Adrenal gland (tissue), 12 donors: ENCODE results near the gene RTEL1. TPM values are rescaled to one million over a fixed set of nuclear protein-coding genes. Genes with fewer than 3 reads are reported as not detected.
A peak's percentile ranks its signal among the peaks of the same experiment; 100 is the strongest.

Source experiments
- DNase-seq, 7 donors: peaks; one replicate each; pipeline ENCODE4 v3.0.0-alpha.2; 2019 to 2020
- H3K27ac ChIP-seq, 5 donors: fragments of 200-600 bp; sonication (generic) in 4 of 5; 1 replicate in 3 of 5; 2 replicates in 2 of 5; pipeline versions ENCODE4 v1.5.1 to v1.8.0; 2016 to 2020; ENCODE audit warnings: mild to moderate bottlenecking in 1 of 5
- H3K27me3 ChIP-seq: fragments of 200-600 bp; 2 replicates; pipeline ENCODE4 v1.8.0; 2021
- H3K36me3 ChIP-seq, 2 donors: fragments of 200-600 bp; replicated peaks in 1 of 2; 1 replicate in 1 of 2; 2 replicates in 1 of 2; pipeline versions ENCODE4 v1.5.1 to v1.8.0; 2018 to 2022
- H3K4me1 ChIP-seq, 2 donors: fragments of 200-600 bp; replicated peaks in 1 of 2; 1 replicate in 1 of 2; 2 replicates in 1 of 2; pipeline versions ENCODE4 v1.5.1 to v1.8.0; 2018 to 2021
- H3K4me3 ChIP-seq, 4 donors: fragments of 200-600 bp; sonication (generic) in 3 of 4; one replicate each; pipeline ENCODE4 v1.5.1; 2016 to 2018
- H3K9me3 ChIP-seq, 3 donors: fragments of 200-600 bp; sonication (generic) in 1 of 3; replicated peaks in 1 of 3; 1 replicate in 2 of 3; 2 replicates in 1 of 3; pipeline versions ENCODE4 v1.5.1 to v1.8.0; 2016 to 2021
- CTCF ChIP-seq, 6 experiments: fragments of 450-650 bp in 4 of 6; fragments of 200-600 bp in 2 of 6; sonication (generic) in 1 of 6; IDR thresholded peaks; 1 replicate in 5 of 6; 2 replicates in 1 of 6; pipeline versions ENCODE4 v1.5.1 to v1.8.0; 2016 to 2021; ENCODE audit warnings: antibody characterized with exemption in 6 of 6, mild to moderate bottlenecking in 2 of 6, moderate library complexity in 1 of 6
- POLR2A ChIP-seq, 2 donors: fragments of 450-650 bp; IDR thresholded peaks; one replicate each; pipeline ENCODE4 v1.6.1; 2017; ENCODE audit warnings: antibody characterized with exemption in 2 of 2, mild to moderate bottlenecking in 2 of 2, moderate library complexity in 1 of 2
- WGBS, 4 donors: extraction: QIAGEN DNeasy Blood & Tissue Kit in 2 of 4; methylation state at CpG; one replicate each; pipeline versions ENCODE4 v1.1.5 to v1.1.7; 2013 to 2017; 5-methylcytosine and 5-hydroxymethylcytosine counted together
- intact Hi-C, 2 donors: fragments of 100-400 bp; cut with DNase I; formaldehyde crosslinking; loops; one replicate each; pipeline versions ENCODE4 v1.14.1 to v1.15.0; 2022 to 2023
- polyA plus RNA-seq, 3 donors: library from polyadenylated mRNA; stranded (reverse); fragments of 200-250 nt in 2 of 3; fragments of 350-450 nt in 1 of 3; fragmentation: Illumina TruSeq in 1 of 3; extraction: RNeasy Lipid Tissue Mini Kit (QIAGEN cat#74804) in 1 of 3; gene quantifications; one replicate each; pipeline ENCODE4 v1.2.3, GENCODE V29; 2013 to 2014
- total RNA-seq, 9 donors: library from RNA; depleted of rRNA in 4 of 9; stranded (reverse); fragments of >200 nt in 4 of 9; fragments of 120-200 nt in 1 of 9; fragmentation: NEBNext Ultra II Directional in 1 of 9; extraction: Animal tissue kit (Norgen Biotek cat#: 25700) in 1 of 9; gene quantifications; one replicate each; pipeline versions ENCODE4 v1.1.0 to v1.2.4, GENCODE V29; 2013 to 2023
- donor health status: healthy with polysubstance abuse.
- donor health status: Bipolar disorder and iron deficiency.
- donor health status: DM: yes; HTN: yes; CAD: no.
- donor health status: DM: no; HTN: no; CAD: no.
- donor health status: DM: no; HTN: no; CAD: no.
- donor health status: DM: yes; HTN: yes; CAD: no.

The RTEL1 gene
- total and polyA plus RNA-seq, 12 donors = 9.4 to 110 (median 32.1) TPM

- no peaks in the 10 kb centered on the region for H3K36me3 ChIP-seq
- DNase-seq = no peak
- H3K4me1 ChIP-seq = peaks cover 3 to 4% of the 10 kb centered on the region in 2 donors
- H3K27me3 ChIP-seq = no peaks in the 10 kb centered on the region
- WGBS, 4 donors = 75 to 80% (median 80%) methylated on average over 9 of the region's 9 CpGs
- H3K9me3 ChIP-seq = no peaks in the 10 kb centered on the region
- TF ChIP-seq POLR2A (IDR thresholded peaks at IDR 0.05) (no peak), CTCF (IDR thresholded peaks at IDR 0.05) (no peak)
- no peak overlapping the region for H3K4me3 ChIP-seq
- intact Hi-C loops = no loop called here
- H3K27ac ChIP-seq = no peak overlapping the region
Observed at GRCh38 chr20:63633732-63634131, 24.4 kb upstream of the RTEL1 start.

- DNase-seq = no peak
- Histone ChIP-seq H3K4me1 (no peaks in the 10 kb centered on the region), H3K9me3 (no peaks in the 10 kb centered on the region), H3K27me3 (no peaks in the 10 kb centered on the region), H3K27ac (peak overlapping the region in 1 of 5 donors; percentile 21), H3K4me3 (no peak overlapping the region), H3K36me3 (no peaks in the 10 kb centered on the region)
- intact Hi-C loops = no loop called here
- no peak for TF ChIP-seq CTCF (IDR thresholded peaks at IDR 0.05)
- TF ChIP-seq POLR2A (IDR thresholded peaks at IDR 0.05) = no peak
- 74 to 79% (median 77%) methylated on average over 13 to 15 of the region's 15 CpGs for WGBS, 4 donors
Observed at GRCh38 chr20:63635431-63636141, 22.5 kb upstream of the RTEL1 start.

GRCh38 chr20:63636752-63637628 lies 21.1 kb upstream of the RTEL1 start:
- 76 to 79% (median 77%) methylated on average over 11 to 19 of the region's 19 CpGs for WGBS, 4 donors
- DNase-seq = no peak
- intact Hi-C loops = no loop called here
- Histone ChIP-seq H3K36me3 (no peaks in the 10 kb centered on the region), H3K27me3 (no peaks in the 10 kb centered on the region), H3K9me3 (no peaks in the 10 kb centered on the region), H3K4me1 (no peaks in the 10 kb centered on the region), H3K4me3 (no peak overlapping the region), H3K27ac (no peak overlapping the region)
- TF ChIP-seq POLR2A (IDR thresholded peaks at IDR 0.05) (no peak), CTCF (IDR thresholded peaks at IDR 0.05) (no peak)
